PC-9 (cell line): ENCODE results near the gene PRPF4. TPM values are rescaled to one million over a fixed set of nuclear protein-coding genes. Genes with fewer than 3 reads are reported as not detected.

Source experiments
- BruUV-seq: library from RNA; stranded (reverse); fragments of 400-500 nt; replicated peaks from 2 replicates; lab custom pipeline; 2021; lab: Mats Ljungman, UMichigan
- CTCF ChIA-PET: fragments of 300-600 bp; sonication (Branson Sonifier 250); formaldehyde crosslinking; loops from one replicate; lab custom pipeline; 2022; ENCODE audit warnings: antibody characterized with exemption; lab: Charles Lee
- POLR2A ChIA-PET: fragments of 300-600 bp; sonication (Branson Sonifier 250); formaldehyde crosslinking; loops from one replicate; lab custom pipeline; 2022; ENCODE audit warnings: antibody characterized with exemption; ENCODE audit not compliant: unreplicated experiment; lab: Charles Lee
- DNase-seq, 2 experiments: peaks; one replicate each; pipeline versions ENCODE4 v3.0.0 to v3.0.0-alpha.2; 2015 to 2022; ENCODE audit warnings: mixed read lengths in 1 of 2
- H2AFZ ChIP-seq: fragments of 200-600 bp; sonication (generic); 2 replicates; pipeline ENCODE4 v1.8.1; 2017; ENCODE audit warnings: antibody characterized with exemption
- H3F3A ChIP-seq: fragments of 200-600 bp; sonication (generic); 2 replicates; pipeline ENCODE4 v1.8.1; 2017; ENCODE audit warnings: antibody characterized with exemption, mild to moderate bottlenecking, low read depth; ENCODE audit not compliant: insufficient read depth
- H3K27ac ChIP-seq: fragments of 200-600 bp; sonication (generic); 2 replicates; pipeline ENCODE4 v1.6.1; 2016; ENCODE audit warnings: mixed run types
- H3K27me3 ChIP-seq: fragments of 200-600 bp; sonication (generic); 2 replicates; pipeline ENCODE4 v1.6.1; 2016; ENCODE audit warnings: low read depth, mixed run types; ENCODE audit not compliant: insufficient read depth
- H3K36me3 ChIP-seq: fragments of 200-600 bp; sonication (generic); 2 replicates; pipeline ENCODE4 v1.6.1; 2016; ENCODE audit warnings: low read depth, mixed run types
- H3K4me1 ChIP-seq: fragments of 200-600 bp; sonication (generic); replicated peaks from 2 replicates; pipeline ENCODE4 v1.6.1; 2016; ENCODE audit warnings: mixed run types; ENCODE audit not compliant: insufficient read depth
- H3K4me2 ChIP-seq: fragments of 200-600 bp; sonication (generic); 2 replicates; pipeline ENCODE4 v1.6.1; 2017; ENCODE audit warnings: mixed run types
- H3K4me3 ChIP-seq: fragments of 200-600 bp; sonication (generic); 2 replicates; pipeline ENCODE4 v1.6.1; 2016; ENCODE audit warnings: mixed run types
- H3K79me2 ChIP-seq: fragments of 200-600 bp; sonication (generic); 2 replicates; pipeline ENCODE4 v1.6.1; 2017; ENCODE audit warnings: low read depth, mixed run types
- H3K9me2 ChIP-seq: fragments of 200-600 bp; sonication (generic); 2 replicates; pipeline ENCODE4 v1.8.1; 2017; ENCODE audit warnings: mild to moderate bottlenecking; ENCODE audit not compliant: insufficient read depth
- H3K9me3 ChIP-seq: fragments of 200-600 bp; sonication (generic); 2 replicates; pipeline ENCODE4 v1.8.1; 2016; ENCODE audit warnings: low read depth; ENCODE audit not compliant: insufficient read depth
- H4K20me1 ChIP-seq: fragments of 200-600 bp; sonication (generic); 2 replicates; pipeline ENCODE4 v1.8.1; 2017; ENCODE audit not compliant: insufficient read depth
- CTCF ChIP-seq: fragments of 200-600 bp; sonication (generic); conservative IDR thresholded peaks from 2 replicates; pipeline ENCODE4 v1.6.1; 2017; ENCODE audit warnings: mixed run types, antibody characterized with exemption, mild to moderate bottlenecking, moderate library complexity
- EZH2 ChIP-seq: fragments of 200-600 bp; sonication (generic); IDR thresholded peaks from 2 replicates; pipeline ENCODE4 v1.8.0; 2017; ENCODE audit warnings: antibody characterized with exemption, low read depth
- intact Hi-C: fragments of 100-400 bp; cut with micrococcal nuclease; formaldehyde crosslinking; loops from one replicate; pipeline ENCODE4 v1.10.0; 2022; ENCODE audit not compliant: unreplicated experiment
- total RNA-seq: library from RNA; stranded (reverse); gene quantifications from 2 replicates; pipeline ENCODE4 v1.2.3, GENCODE V29; 2021

PRPF4 gene
- total RNA-seq, 1 experiment from 2014 or later = 36.3 TPM

GRCh38 chr9:113237026-113237425, 38.4 kb upstream of the PRPF4 start:
- Histone ChIP-seq H3K9me3 (no peaks in the 10 kb centered on the region), H3K27me3 (no peaks in the 10 kb centered on the region), H3K9me2 (no peaks in the 10 kb centered on the region), H3K36me3 (no peaks in the 10 kb centered on the region), H3K4me3 (no peak overlapping the region), H4K20me1 (no peaks in the 10 kb centered on the region), H3F3A (peaks cover 4% of the 10 kb centered on the region; the same call in 1 of the 2 replicates), H3K79me2 (0 out of 2 replicates have a peak, but pooled peaks cover 5% of the 10 kb centered on the region), H3K4me2 (no peak overlapping the region), H3K4me1 (peaks cover 12% of the 10 kb centered on the region), H3K27ac (no peak overlapping the region), H2AFZ (no peak overlapping the region)
- DNase-seq = no peak
- intact Hi-C loops = no loop called here
- BruUV-seq = no TSS peak
- TF ChIP-seq EZH2 = no peak
- no peak for TF ChIP-seq CTCF
- CTCF ChIA-PET = no interaction called here
- POLR2A ChIA-PET = interaction anchor here (0.5 kb wide), 1 partner anchor 16 kb away, joined by 6 read pairs; the partner anchor contains the start of genes FKBP15 and SLC31A1

DNA sequence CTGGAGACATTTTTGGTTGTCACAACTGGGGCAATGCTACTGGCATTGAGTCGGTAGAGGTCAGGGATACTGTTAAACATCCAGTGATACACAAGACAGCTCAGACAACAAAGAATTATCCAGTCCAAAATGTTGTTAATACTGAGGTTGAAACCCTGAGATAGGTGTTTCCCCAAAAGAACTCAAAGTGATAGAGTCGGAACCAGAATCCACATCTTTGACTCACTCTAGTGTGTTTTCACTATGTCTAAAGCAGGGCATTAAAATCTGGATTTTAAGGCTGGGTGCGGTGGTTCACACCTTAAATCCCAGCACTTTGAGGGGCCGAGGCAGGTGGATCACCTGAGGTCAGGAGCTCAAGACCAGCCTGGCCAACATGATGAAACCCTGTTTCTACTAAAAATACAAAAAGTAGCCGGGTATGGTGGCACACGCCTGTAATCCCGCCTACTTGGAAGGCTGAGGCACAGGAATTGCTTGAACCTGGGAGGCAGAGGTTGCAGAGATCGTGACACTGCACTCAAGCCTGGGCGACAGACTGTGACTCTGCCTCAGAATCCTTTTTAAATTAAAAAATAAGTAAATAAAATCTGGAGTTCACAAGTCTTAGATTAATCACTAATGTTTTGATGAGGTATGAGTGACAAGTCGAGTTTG, 37.1 kb upstream of the PRPF4 start:
- Histone ChIP-seq H3K9me3 (no peaks in the 10 kb centered on the region), H3K9me2 (no peaks in the 10 kb centered on the region), H2AFZ (no peak overlapping the region), H3K4me1 (peaks cover 5% of the 10 kb centered on the region; the same call in 1 of the 2 replicates), H3F3A (no peaks in the 10 kb centered on the region), H3K27ac (no peak overlapping the region), H4K20me1 (no peaks in the 10 kb centered on the region), H3K36me3 (no peaks in the 10 kb centered on the region), H3K79me2 (0 out of 2 replicates have a peak, but pooled peaks cover 5% of the 10 kb centered on the region), H3K27me3 (no peaks in the 10 kb centered on the region), H3K4me2 (no peak overlapping the region), H3K4me3 (no peak overlapping the region)
- POLR2A ChIA-PET = no interaction called here
- intact Hi-C loops = no loop called here
- CTCF ChIA-PET = no interaction called here
- no peak for TF ChIP-seq EZH2
- no peak for TF ChIP-seq CTCF
- BruUV-seq = no TSS peak
- no peak for DNase-seq

GRCh38 chr9:113238859-113239232, 36.6 kb upstream of the PRPF4 start:
- CTCF ChIA-PET = no interaction called here

More at GRCh38 chr9:113238859-113239232, 36.6 kb upstream of the PRPF4 start:
- H3F3A ChIP-seq = no peaks in the 10 kb centered on the region
- H3K9me2 ChIP-seq = no peaks in the 10 kb centered on the region
- no peak for TF ChIP-seq CTCF
- TF ChIP-seq EZH2 = no peak
- H3K36me3 ChIP-seq = no peaks in the 10 kb centered on the region
- no peak overlapping the region for H3K4me3 ChIP-seq
- intact Hi-C loops = no loop called here
- BruUV-seq = no TSS peak
- no peak overlapping the region for H3K27ac ChIP-seq
- 0 out of 2 replicates have a peak, but pooled peaks cover 5% of the 10 kb centered on the region for H3K79me2 ChIP-seq
- H2AFZ ChIP-seq = no peak overlapping the region
- no peak overlapping the region for H3K4me2 ChIP-seq
- H3K9me3 ChIP-seq = no peaks in the 10 kb centered on the region
- no peaks in the 10 kb centered on the region for H3K4me1 ChIP-seq
- H4K20me1 ChIP-seq = no peaks in the 10 kb centered on the region
- DNase-seq = no peak
- POLR2A ChIA-PET = no interaction called here
- no peaks in the 10 kb centered on the region for H3K27me3 ChIP-seq
